Neural cell (in vitro differentiated cells): ENCODE measurements around the gene SLC2A1. TPM values are rescaled to one million over a fixed set of nuclear protein-coding genes. Genes with fewer than 3 reads are reported as not detected.

Source experiments
- H2AFZ ChIP-seq: fragments of 200-600, 300-800 bp; sonication (generic), shearing (Covaris generic); 2 replicates; pipeline ENCODE4 v1.6.0; 2014; ENCODE audit warnings: low read depth, mild to moderate bottlenecking, antibody characterized with exemption, low read length, moderate library complexity
- H3F3A ChIP-seq: fragments of 200-600 bp; shearing (Covaris generic); 2 replicates; pipeline ENCODE4 v1.6.1; 2016; ENCODE audit warnings: mild to moderate bottlenecking, moderate library complexity, mixed read lengths, antibody characterized with exemption, low read length; ENCODE audit not compliant: insufficient read depth, poor library complexity, severe bottlenecking
- H3K27ac ChIP-seq: fragments of 200-600, 300-800 bp; sonication (generic), shearing (Covaris generic); 2 replicates; pipeline ENCODE4 v1.5.1; 2014; ENCODE audit warnings: mild to moderate bottlenecking, low read length, moderate library complexity
- H3K27me3 ChIP-seq: fragments of 300-800, 200-600 bp; sonication (generic), shearing (Covaris generic); 2 replicates; pipeline ENCODE4 v1.6.0; 2014; ENCODE audit warnings: mild to moderate bottlenecking, low read depth, low read length, moderate library complexity; ENCODE audit not compliant: insufficient read depth
- H3K36me3 ChIP-seq: fragments of 300-800, 200-600 bp; sonication (generic), shearing (Covaris generic); 2 replicates; pipeline ENCODE4 v1.5.1; 2014; ENCODE audit warnings: mild to moderate bottlenecking, antibody characterized with exemption, low read length, moderate library complexity; ENCODE audit not compliant: insufficient read depth
- H3K4me2 ChIP-seq: fragments of 300-800, 200-600 bp; sonication (generic), shearing (Covaris generic); 2 replicates; pipeline ENCODE4 v1.6.0; 2014; ENCODE audit warnings: mild to moderate bottlenecking, low read length
- H3K4me3 ChIP-seq: fragments of 300-800, 200-600 bp; sonication (generic), shearing (Covaris generic); 2 replicates; pipeline ENCODE4 v1.5.1; 2014; ENCODE audit warnings: mild to moderate bottlenecking, low read length, moderate library complexity
- H3K79me2 ChIP-seq: fragments of 200-600 bp; shearing (Covaris generic); replicated peaks from 2 replicates; pipeline ENCODE4 v1.6.0; 2014; ENCODE audit warnings: mild to moderate bottlenecking, low read length, moderate library complexity; ENCODE audit not compliant: insufficient read depth
- H3K9ac ChIP-seq: fragments of 300-800, 200-600 bp; sonication (generic), shearing (Covaris generic); 2 replicates; pipeline ENCODE4 v1.6.1; 2016; ENCODE audit warnings: mild to moderate bottlenecking, low read length, mixed read lengths
- H3K9me2 ChIP-seq: fragments of 200-600 bp; shearing (Covaris generic); 2 replicates; pipeline ENCODE4 v1.6.1; 2016; ENCODE audit warnings: mild to moderate bottlenecking, low read length, mixed read lengths; ENCODE audit not compliant: insufficient read depth
- H3K9me3 ChIP-seq: fragments of 200-600, 300-800 bp; sonication (generic), shearing (Covaris generic); 2 replicates; pipeline ENCODE4 v1.6.1; 2016; ENCODE audit warnings: mild to moderate bottlenecking, mixed run types, low read length, moderate library complexity, mixed read lengths
- H4K20me1 ChIP-seq: fragments of 200-600 bp; shearing (Covaris generic); 2 replicates; pipeline ENCODE4 v1.6.1; 2016; ENCODE audit warnings: mild to moderate bottlenecking, mixed run types; ENCODE audit not compliant: insufficient read depth
- EP300 ChIP-seq: fragments of 450-650 bp; conservative IDR thresholded peaks from 2 replicates; pipeline ENCODE4 v1.6.1; 2014; ENCODE audit warnings: antibody characterized with exemption, mild to moderate bottlenecking, moderate library complexity; ENCODE audit not compliant: poor library complexity, severe bottlenecking
- EZH2 ChIP-seq: fragments of 200-600, 300-800 bp; shearing (Covaris generic), sonication (generic); IDR thresholded peaks from 2 replicates; pipeline ENCODE4 v1.6.1; 2014; ENCODE audit warnings: antibody characterized with exemption, low read length, borderline replicate concordance, mild to moderate bottlenecking; ENCODE audit not compliant: insufficient read depth, poor library complexity, severe bottlenecking
- MXI1 ChIP-seq: fragments of 450-650 bp; conservative IDR thresholded peaks from 2 replicates; pipeline ENCODE4 v1.6.1; 2014; ENCODE audit warnings: antibody characterized with exemption, mild to moderate bottlenecking; ENCODE audit not compliant: poor library complexity, severe bottlenecking
- POLR2AphosphoS5 ChIP-seq: IDR thresholded peaks from 2 replicates; pipeline ENCODE4 v1.6.1; 2012
- RAD21 ChIP-seq: fragments of 450-650 bp; conservative IDR thresholded peaks from 2 replicates; pipeline ENCODE4 v1.6.1; 2014; ENCODE audit warnings: antibody characterized with exemption, mild to moderate bottlenecking, moderate library complexity
- SMC3 ChIP-seq: fragments of 450-650 bp; conservative IDR thresholded peaks from 2 replicates; pipeline ENCODE4 v1.6.1; 2014; ENCODE audit warnings: antibody characterized with exemption, mild to moderate bottlenecking, moderate library complexity; ENCODE audit not compliant: poor library complexity
- TAF1 ChIP-seq: IDR thresholded peaks from 2 replicates; pipeline ENCODE4 v1.6.1; 2012; ENCODE audit warnings: low read depth
- polyA plus RNA-seq: library from polyadenylated mRNA; depleted of rRNA; stranded (reverse); fragments of >200 nt; gene quantifications from 2 replicates; pipeline ENCODE4 v1.2.3, GENCODE V29; 2014
- TF ChIP-seq, protein P1 (sequence below): IDR thresholded peaks from 2 replicates; pipeline ENCODE4 v1.6.1; 2012; ENCODE audit warnings: borderline replicate concordance
- TF ChIP-seq, protein P2 (sequence below): fragments of 450-650 bp; IDR thresholded peaks from 2 replicates; pipeline ENCODE4 v1.5.1; 2014; ENCODE audit warnings: antibody characterized with exemption, mild to moderate bottlenecking, moderate library complexity; ENCODE audit not compliant: poor library complexity, severe bottlenecking

SLC2A1 gene
- polyA plus RNA-seq, 1 donor from 2014 or later: 39.4 TPM

DNA sequence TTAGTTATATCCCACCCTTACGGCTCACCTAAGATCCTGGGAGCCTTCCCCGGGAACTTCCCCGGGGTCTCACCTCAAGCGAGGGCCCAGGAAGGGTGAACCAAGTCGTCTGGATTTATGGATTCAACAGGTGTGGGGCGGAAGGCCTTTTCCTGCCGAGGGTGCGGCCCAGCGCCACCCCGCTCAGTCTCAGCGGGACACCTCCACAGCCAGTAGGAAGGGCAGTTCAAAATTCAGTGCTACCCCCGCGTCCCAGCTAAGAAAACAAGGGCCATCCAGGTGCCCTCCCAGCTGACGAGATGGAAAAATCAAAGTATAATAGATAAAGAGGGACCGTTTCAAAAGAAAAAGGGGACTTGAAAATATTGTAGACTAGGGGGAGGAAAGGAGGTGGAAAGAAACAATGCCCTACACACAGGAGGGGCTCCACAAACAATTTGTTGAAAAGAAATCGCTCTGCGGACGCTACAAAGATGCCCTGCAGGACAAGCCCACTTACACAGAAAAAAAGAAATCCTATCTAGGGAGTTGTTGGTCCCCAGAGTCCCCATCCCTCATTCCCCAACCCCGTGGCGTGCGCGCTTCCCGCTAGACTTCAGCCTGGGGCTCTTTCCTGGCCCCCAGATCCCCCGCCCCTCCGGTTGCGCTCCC lies 1.3 kb downstream of the SLC2A1 start:
- H3K9me2 ChIP-seq: no peaks in the 10 kb centered on the region
- no peaks in the 10 kb centered on the region for H3K36me3 ChIP-seq
- no peaks in the 10 kb centered on the region for H3K9me3 ChIP-seq
- peak overlapping the region; percentile 72 for H3K4me2 ChIP-seq
- H2AFZ ChIP-seq: peak overlapping the region; percentile 93
- no peaks in the 10 kb centered on the region for H3K27me3 ChIP-seq
- H3K27ac ChIP-seq: peak overlapping the region; percentile 61
- H4K20me1 ChIP-seq: no peaks in the 10 kb centered on the region
- H3F3A ChIP-seq: no peaks in the 10 kb centered on the region
- no peak for TF ChIP-seq SMC3
- TF ChIP-seq TAF1: no peak
- TF ChIP-seq, protein P1, sequence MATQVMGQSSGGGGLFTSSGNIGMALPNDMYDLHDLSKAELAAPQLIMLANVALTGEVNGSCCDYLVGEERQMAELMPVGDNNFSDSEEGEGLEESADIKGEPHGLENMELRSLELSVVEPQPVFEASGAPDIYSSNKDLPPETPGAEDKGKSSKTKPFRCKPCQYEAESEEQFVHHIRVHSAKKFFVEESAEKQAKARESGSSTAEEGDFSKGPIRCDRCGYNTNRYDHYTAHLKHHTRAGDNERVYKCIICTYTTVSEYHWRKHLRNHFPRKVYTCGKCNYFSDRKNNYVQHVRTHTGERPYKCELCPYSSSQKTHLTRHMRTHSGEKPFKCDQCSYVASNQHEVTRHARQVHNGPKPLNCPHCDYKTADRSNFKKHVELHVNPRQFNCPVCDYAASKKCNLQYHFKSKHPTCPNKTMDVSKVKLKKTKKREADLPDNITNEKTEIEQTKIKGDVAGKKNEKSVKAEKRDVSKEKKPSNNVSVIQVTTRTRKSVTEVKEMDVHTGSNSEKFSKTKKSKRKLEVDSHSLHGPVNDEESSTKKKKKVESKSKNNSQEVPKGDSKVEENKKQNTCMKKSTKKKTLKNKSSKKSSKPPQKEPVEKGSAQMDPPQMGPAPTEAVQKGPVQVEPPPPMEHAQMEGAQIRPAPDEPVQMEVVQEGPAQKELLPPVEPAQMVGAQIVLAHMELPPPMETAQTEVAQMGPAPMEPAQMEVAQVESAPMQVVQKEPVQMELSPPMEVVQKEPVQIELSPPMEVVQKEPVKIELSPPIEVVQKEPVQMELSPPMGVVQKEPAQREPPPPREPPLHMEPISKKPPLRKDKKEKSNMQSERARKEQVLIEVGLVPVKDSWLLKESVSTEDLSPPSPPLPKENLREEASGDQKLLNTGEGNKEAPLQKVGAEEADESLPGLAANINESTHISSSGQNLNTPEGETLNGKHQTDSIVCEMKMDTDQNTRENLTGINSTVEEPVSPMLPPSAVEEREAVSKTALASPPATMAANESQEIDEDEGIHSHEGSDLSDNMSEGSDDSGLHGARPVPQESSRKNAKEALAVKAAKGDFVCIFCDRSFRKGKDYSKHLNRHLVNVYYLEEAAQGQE: no peak
- TF ChIP-seq EP300: no peak
- TF ChIP-seq, protein P2, sequence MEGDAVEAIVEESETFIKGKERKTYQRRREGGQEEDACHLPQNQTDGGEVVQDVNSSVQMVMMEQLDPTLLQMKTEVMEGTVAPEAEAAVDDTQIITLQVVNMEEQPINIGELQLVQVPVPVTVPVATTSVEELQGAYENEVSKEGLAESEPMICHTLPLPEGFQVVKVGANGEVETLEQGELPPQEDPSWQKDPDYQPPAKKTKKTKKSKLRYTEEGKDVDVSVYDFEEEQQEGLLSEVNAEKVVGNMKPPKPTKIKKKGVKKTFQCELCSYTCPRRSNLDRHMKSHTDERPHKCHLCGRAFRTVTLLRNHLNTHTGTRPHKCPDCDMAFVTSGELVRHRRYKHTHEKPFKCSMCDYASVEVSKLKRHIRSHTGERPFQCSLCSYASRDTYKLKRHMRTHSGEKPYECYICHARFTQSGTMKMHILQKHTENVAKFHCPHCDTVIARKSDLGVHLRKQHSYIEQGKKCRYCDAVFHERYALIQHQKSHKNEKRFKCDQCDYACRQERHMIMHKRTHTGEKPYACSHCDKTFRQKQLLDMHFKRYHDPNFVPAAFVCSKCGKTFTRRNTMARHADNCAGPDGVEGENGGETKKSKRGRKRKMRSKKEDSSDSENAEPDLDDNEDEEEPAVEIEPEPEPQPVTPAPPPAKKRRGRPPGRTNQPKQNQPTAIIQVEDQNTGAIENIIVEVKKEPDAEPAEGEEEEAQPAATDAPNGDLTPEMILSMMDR: no peak
- no peak for TF ChIP-seq POLR2AphosphoS5
- no peak for TF ChIP-seq MXI1
- TF ChIP-seq RAD21: no peak
- TF ChIP-seq EZH2: no peak
- peak overlapping the region; percentile 90 for H3K9ac ChIP-seq
- H3K4me3 ChIP-seq: peak overlapping the region; percentile 94
- H3K79me2 ChIP-seq: peaks cover 47% of the 10 kb centered on the region

DNA sequence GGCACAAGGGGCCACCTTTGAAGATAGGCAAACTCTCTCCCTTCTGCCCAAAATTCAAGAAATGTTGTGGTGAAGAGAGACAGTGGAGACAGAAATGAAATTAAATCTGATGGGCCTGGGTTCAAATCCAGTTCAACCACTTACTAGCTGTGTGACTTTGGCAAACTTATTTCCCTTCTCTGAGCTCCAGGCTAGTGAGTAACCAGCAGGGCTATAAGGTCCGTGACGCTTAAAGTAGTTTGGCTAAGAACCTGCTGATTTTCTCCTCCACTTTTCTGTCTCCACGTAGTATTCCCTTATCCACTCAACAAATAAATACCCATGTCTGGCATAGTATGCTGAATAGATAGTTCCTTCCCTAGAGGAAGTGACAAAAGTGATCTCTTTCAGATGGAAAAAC lies 1.9 kb downstream of the SLC2A1 start:
- TF ChIP-seq MXI1: no peak
- no peak for TF ChIP-seq EZH2
- TF ChIP-seq, protein P2: no peak
- TF ChIP-seq POLR2AphosphoS5: no peak
- TF ChIP-seq, protein P1: no peak
- TF ChIP-seq EP300: no peak
- TF ChIP-seq SMC3: no peak
- no peak for TF ChIP-seq TAF1
- TF ChIP-seq RAD21: no peak
- Histone ChIP-seq H3K27me3 (no peaks in the 10 kb centered on the region), H3K79me2 (peaks cover 48% of the 10 kb centered on the region), H3F3A (no peaks in the 10 kb centered on the region), H3K27ac (no peak overlapping the region), H3K9ac (peak overlapping the region; percentile 90), H3K9me2 (no peaks in the 10 kb centered on the region), H3K36me3 (no peaks in the 10 kb centered on the region), H3K4me3 (peak overlapping the region; percentile 94), H4K20me1 (no peaks in the 10 kb centered on the region), H3K4me2 (peak overlapping the region; percentile 72), H3K9me3 (no peaks in the 10 kb centered on the region), H2AFZ (no peak overlapping the region)
